Measurements from ENCODE around the gene TCAF2.
"Not testable (repeated sequence)": the region's sequence is repeated elsewhere in the genome, so short reads cannot be mapped to it uniquely, and the experiment has no call there.

Gene TCAF2

GRCh38 chr7:143620646-143621045 lies at the start of gene TCAF2:
TSS of gene TCAF2 (plus strand) at chr7:143620974.
- DNase-seq (ENCODE audit: low spot score) = not testable (repeated sequence)

GRCh38 chr7:143571501-143571900 lies 49.3 kb upstream of the TCAF2 start, which contains the start of gene CTAGE15:
TSS of gene CTAGE15 (plus strand) at chr7:143571801. CDS start at chr7:143571818, 17 bp downstream.
- DNase-seq (ENCODE audit: low spot score) = not testable (repeated sequence)

GRCh38 chr7:143588183-143588582 lies 32.6 kb upstream of the TCAF2 start:
- not testable (repeated sequence) for DNase-seq (ENCODE audit: low spot score)

- DNase-seq (ENCODE audit: low spot score) = not testable (repeated sequence)
Observed at GRCh38 chr7:143589897-143590296, 30.9 kb upstream of the TCAF2 start.

GRCh38 chr7:143598086-143598485 lies 22.7 kb upstream of the TCAF2 start:
- not testable (repeated sequence) for DNase-seq (ENCODE audit: low spot score)

GRCh38 chr7:143603549-143603948 lies 17.2 kb upstream of the TCAF2 start:
- DNase-seq (ENCODE audit: low spot score) = not testable (repeated sequence)

GRCh38 chr7:143606088-143606487 lies 14.7 kb upstream of the TCAF2 start:
- not testable (repeated sequence) for DNase-seq (ENCODE audit: low spot score)

GRCh38 chr7:143615545-143615944 lies 5.2 kb upstream of the TCAF2 start:
- DNase-seq (ENCODE audit: low spot score) = peak; percentile 0

- DNase-seq (ENCODE audit: low spot score) = not testable (repeated sequence)
Observed at GRCh38 chr7:143617204-143617603, 3.6 kb upstream of the TCAF2 start.

GRCh38 chr7:143620058-143620457 lies 716 bp upstream of the TCAF2 start:
- not testable (repeated sequence) for DNase-seq (ENCODE audit: low spot score)

GRCh38 chr7:143621175-143621574 lies 401 bp downstream of the TCAF2 start:
- DNase-seq (ENCODE audit: low spot score) = not testable (repeated sequence)

- DNase-seq (ENCODE audit: low spot score) = not testable (repeated sequence)
Observed at GRCh38 chr7:143622130-143622529, 1.4 kb downstream of the TCAF2 start.

- DNase-seq (ENCODE audit: low spot score) = not testable (repeated sequence)
Observed at GRCh38 chr7:143630653-143631052, 9.9 kb downstream of the TCAF2 start.

- not testable (repeated sequence) for DNase-seq (ENCODE audit: low spot score)
Observed at GRCh38 chr7:143632506-143632905, 11.7 kb downstream of the TCAF2 start.

- not testable (repeated sequence) for DNase-seq (ENCODE audit: low spot score)
Observed at GRCh38 chr7:143633013-143633618, 12.3 kb downstream of the TCAF2 start.

- not testable (repeated sequence) for DNase-seq (ENCODE audit: low spot score)
Observed at GRCh38 chr7:143635364-143636240, 14.8 kb downstream of the TCAF2 start.

GRCh38 chr7:143639372-143639771 lies 18.6 kb downstream of the TCAF2 start:
- not testable (repeated sequence) for DNase-seq (ENCODE audit: low spot score)

- not testable (repeated sequence) for DNase-seq (ENCODE audit: low spot score)
Observed at GRCh38 chr7:143640528-143641189, 19.9 kb downstream of the TCAF2 start.

- not testable (repeated sequence) for DNase-seq (ENCODE audit: low spot score)
Observed at GRCh38 chr7:143646598-143646997, 25.8 kb downstream of the TCAF2 start.

GRCh38 chr7:143649902-143650301 lies 29.1 kb downstream of the TCAF2 start:
- not testable (repeated sequence) for DNase-seq (ENCODE audit: low spot score)

GRCh38 chr7:143650447-143650846 lies 29.7 kb downstream of the TCAF2 start:
- not testable (repeated sequence) for DNase-seq (ENCODE audit: low spot score)

Data from hematopoietic multipotent progenitor cell treated with erythropoietin and hydrocortisone succinate and interleukin-3 and kit ligand, for 17 days (in vitro differentiated cells).